GM23248 (cell line): Measurements from ENCODE around the gene RMC1.

Experiments used
- EZH2 ChIP-seq: fragments of 200-600 bp; sonication (generic); IDR thresholded peaks from 2 replicates; pipeline ENCODE4 v1.6.1; 2018; ENCODE audit warnings: antibody characterized with exemption, mild to moderate bottlenecking; ENCODE audit not compliant: insufficient read depth, poor library complexity, severe bottlenecking
- EZH2phosphoT487 ChIP-seq: fragments of 200-600 bp; sonication (generic); IDR thresholded peaks from 2 replicates; pipeline ENCODE4 v1.6.1; 2018; ENCODE audit warnings: antibody characterized with exemption, moderate library complexity, mild to moderate bottlenecking, low read depth; ENCODE audit not compliant: insufficient read depth

- no peak for TF ChIP-seq EZH2
- no peak for TF ChIP-seq EZH2phosphoT487
These were observed 8.3 kb upstream of the RMC1 start for GRCh38 chr18:23494992-23495391.
